ENCODE results near the gene PRR33. TPM values are rescaled to one million over a fixed set of nuclear protein-coding genes. Genes with fewer than 3 reads are reported as not detected.
A peak's percentile ranks its signal among the peaks of the same experiment; 100 is the strongest.

Gene PRR33
- total and polyA plus RNA-seq, 11 donors, result 0.08 to 5.1 (median 2.4) TPM

DNA sequence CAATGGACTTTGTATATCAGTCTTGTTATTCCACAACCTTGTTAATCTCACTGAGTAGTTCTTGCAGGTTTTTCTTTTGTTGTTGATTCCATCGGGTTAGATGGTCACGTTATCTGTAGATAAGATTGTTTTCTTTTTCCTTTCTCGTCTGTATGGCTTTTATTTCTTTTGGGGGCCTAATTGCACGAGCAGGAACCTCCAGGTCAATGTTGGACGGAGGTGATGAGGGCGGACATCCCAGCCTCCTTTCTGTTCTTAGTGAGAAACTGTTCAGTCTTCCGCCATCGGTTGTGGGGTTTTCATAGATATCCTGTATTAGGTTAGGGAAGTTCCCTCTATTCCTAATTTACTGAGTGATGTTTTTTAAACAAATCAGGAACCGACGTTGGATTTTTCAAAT, 4.8 kb upstream of the PRR33 start:
- WGBS, 4 donors, result 62 to 75% (median 68%) methylated on average over 10 of the region's 10 CpGs
- no peaks in the 10 kb centered on the region for H3K36me3 ChIP-seq
- no peak for TF ChIP-seq POLR2A (IDR thresholded peaks at IDR 0.05)
- TF ChIP-seq, protein P1, sequence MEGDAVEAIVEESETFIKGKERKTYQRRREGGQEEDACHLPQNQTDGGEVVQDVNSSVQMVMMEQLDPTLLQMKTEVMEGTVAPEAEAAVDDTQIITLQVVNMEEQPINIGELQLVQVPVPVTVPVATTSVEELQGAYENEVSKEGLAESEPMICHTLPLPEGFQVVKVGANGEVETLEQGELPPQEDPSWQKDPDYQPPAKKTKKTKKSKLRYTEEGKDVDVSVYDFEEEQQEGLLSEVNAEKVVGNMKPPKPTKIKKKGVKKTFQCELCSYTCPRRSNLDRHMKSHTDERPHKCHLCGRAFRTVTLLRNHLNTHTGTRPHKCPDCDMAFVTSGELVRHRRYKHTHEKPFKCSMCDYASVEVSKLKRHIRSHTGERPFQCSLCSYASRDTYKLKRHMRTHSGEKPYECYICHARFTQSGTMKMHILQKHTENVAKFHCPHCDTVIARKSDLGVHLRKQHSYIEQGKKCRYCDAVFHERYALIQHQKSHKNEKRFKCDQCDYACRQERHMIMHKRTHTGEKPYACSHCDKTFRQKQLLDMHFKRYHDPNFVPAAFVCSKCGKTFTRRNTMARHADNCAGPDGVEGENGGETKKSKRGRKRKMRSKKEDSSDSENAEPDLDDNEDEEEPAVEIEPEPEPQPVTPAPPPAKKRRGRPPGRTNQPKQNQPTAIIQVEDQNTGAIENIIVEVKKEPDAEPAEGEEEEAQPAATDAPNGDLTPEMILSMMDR (IDR thresholded peaks at IDR 0.05), result no peak
- H3K9me3 ChIP-seq, result no peaks in the 10 kb centered on the region
- peaks cover 0 to 20% (median 0%) of the 10 kb centered on the region in 12 donors for H3K4me1 ChIP-seq
- H3K4me3 ChIP-seq, result peak overlapping the region in 1 of 12 donors; percentile 42
- ATAC-seq (no peak), DNase-seq (no peak)
- intact Hi-C loops (cut with DNase I), result loop anchor here in 3 of 10 donors (1.0 to 10.0 kb wide), 3 partner anchors 43 to 48 kb away; partner anchors contain the start of gene MRPL23 (in 1 of the 3)
- peak overlapping the region in 2 of 12 donors; percentile 6 to 14 for H3K27ac ChIP-seq
- H3K27me3 ChIP-seq, result no peaks in the 10 kb centered on the region

- 92 to 95% (median 94%) methylated on average over 11 of the region's 11 CpGs for WGBS, 4 donors
- no peak for TF ChIP-seq POLR2A (IDR thresholded peaks at IDR 0.05)
- TF ChIP-seq, protein P1 (IDR thresholded peaks at IDR 0.05), result no peak
- Histone ChIP-seq H3K27ac (no peak overlapping the region), H3K4me1 (peaks cover 0 to 36% (median 0%) of the 10 kb centered on the region in 12 donors), H3K27me3 (no peaks in the 10 kb centered on the region), H3K4me3 (no peak overlapping the region), H3K9me3 (no peaks in the 10 kb centered on the region), H3K36me3 (no peaks in the 10 kb centered on the region)
- ATAC-seq (no peak), DNase-seq (no peak)
- intact Hi-C loops (cut with DNase I), result loop anchor here in 5 of 10 donors (1.0 to 10.0 kb wide), 5 partner anchors 45 to 57 kb away; partner anchors contain the start of genes MRPL23 (in 1 of the 5) and TNNI2 (in 1 of the 5)
Observed at GRCh38 chr11:1894759-1895158, 3.1 kb upstream of the PRR33 start.

DNA sequence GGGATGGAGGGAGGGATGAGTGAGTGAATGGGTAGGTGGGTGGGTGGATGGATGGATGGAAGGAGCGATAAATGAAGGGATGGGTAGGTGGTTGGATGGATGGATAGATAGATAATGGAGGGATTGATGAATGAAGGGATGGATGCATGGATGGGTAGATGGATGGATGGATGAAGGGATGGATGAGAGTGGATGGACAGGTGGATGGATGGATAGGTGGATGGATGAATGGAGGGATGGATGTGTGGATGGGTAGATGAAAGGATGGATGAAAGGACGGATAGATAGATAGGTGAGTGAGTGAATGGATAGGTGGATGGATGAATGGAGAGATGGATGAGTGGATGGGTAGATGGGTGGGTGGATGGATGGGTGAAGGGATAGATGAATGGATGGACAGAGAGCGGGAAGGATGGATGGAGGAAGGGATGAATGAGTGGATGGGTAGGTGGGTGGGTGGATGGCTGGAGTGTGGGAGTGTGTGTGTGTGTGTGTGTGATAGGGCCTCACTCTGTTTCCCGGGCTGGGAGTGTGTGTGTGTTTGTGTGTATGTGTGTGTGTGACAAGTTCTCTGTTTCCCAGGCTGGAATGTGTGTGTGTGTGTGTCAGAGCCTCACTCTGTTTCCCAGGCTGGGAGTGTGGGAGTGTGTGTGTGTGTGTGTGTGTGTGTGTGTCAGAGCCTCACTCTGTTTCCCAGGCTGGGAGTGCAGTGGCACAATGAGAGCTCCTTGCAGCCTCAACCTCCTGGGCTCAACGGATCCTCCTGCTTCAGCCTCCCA, 2.1 kb upstream of the PRR33 start:
- H3K27ac ChIP-seq, result no peak overlapping the region
- no peaks in the 10 kb centered on the region for H3K27me3 ChIP-seq
- WGBS, 4 donors, result 87 to 95% (median 92%) methylated on average over 4 to 5 of the region's 5 CpGs
- peaks cover 0 to 9% (median 0%) of the 10 kb centered on the region in 9 donors for H3K36me3 ChIP-seq
- no peaks in the 10 kb centered on the region for H3K9me3 ChIP-seq
- H3K4me3 ChIP-seq, result peak overlapping the region in 2 of 12 donors; percentile 15 to 21
- ATAC-seq (no peak), DNase-seq (no peak)
- intact Hi-C loops (cut with DNase I), result loop anchor here in 8 of 10 donors (1.0 to 10.0 kb wide), 5 partner anchors 23 to 56 kb away; partner anchors contain the start of genes MRPL23 (in 1 of the 8) and TNNI2 (in 1 of the 8)
- peaks cover 0 to 44% (median 0%) of the 10 kb centered on the region in 12 donors for H3K4me1 ChIP-seq
- TF ChIP-seq, protein P1 (IDR thresholded peaks at IDR 0.05), result no peak
- TF ChIP-seq POLR2A (IDR thresholded peaks at IDR 0.05), result no peak

GRCh38 chr11:1892558-1892957, 863 bp upstream of the PRR33 start:
- WGBS, 4 donors, result 62 to 89% (median 66%) methylated on average over 5 of the region's 5 CpGs
- intact Hi-C loops (cut with DNase I), result loop anchor here in 1 of 10 donors (5.0 to 10.0 kb wide), 2 partner anchors 52 to 55 kb away; partner anchors contain the start of genes MRPL23 and TNNI2
- no peak for DNase-seq
- Histone ChIP-seq H3K4me3 (peak overlapping the region in 1 of 12 donors; percentile 15), H3K27ac (peak overlapping the region in 3 of 12 donors; percentile 4 to 68 (median 24)), H3K36me3 (peaks cover 0 to 21% (median 9%) of the 10 kb centered on the region in 9 donors), H3K27me3 (no peaks in the 10 kb centered on the region), H3K4me1 (peaks cover 0 to 44% (median 0%) of the 10 kb centered on the region in 12 donors), H3K9me3 (no peaks in the 10 kb centered on the region)
- TF ChIP-seq POLR2A (IDR thresholded peaks at IDR 0.05), result no peak
- TF ChIP-seq, protein P1 (IDR thresholded peaks at IDR 0.05), result no peak
- ATAC-seq, result no peak

Measured in heart left ventricle (tissue), 16 donors.